Body of pancreas (tissue), 4 donors: ENCODE results near the gene IFRD2.
A peak's percentile ranks its signal among the peaks of the same experiment; 100 is the strongest.

ENCODE experiments used
- POLR2A ChIP-seq, 3 donors: fragments of 450-650 bp; IDR thresholded peaks; one replicate each; pipeline ENCODE4 v1.6.1; 2016; ENCODE audit warnings: antibody characterized with exemption in 3 of 3, mild to moderate bottlenecking in 2 of 3
- TF ChIP-seq, protein P1 (sequence below), 7 experiments: fragments of 450-650 bp in 4 of 7; fragments of 200-600 bp in 3 of 7; sonication (generic) in 3 of 7; IDR thresholded peaks; one replicate each; pipeline ENCODE4 v1.5.1; 2016 to 2019; ENCODE audit warnings: antibody characterized with exemption in 7 of 7

DNA sequence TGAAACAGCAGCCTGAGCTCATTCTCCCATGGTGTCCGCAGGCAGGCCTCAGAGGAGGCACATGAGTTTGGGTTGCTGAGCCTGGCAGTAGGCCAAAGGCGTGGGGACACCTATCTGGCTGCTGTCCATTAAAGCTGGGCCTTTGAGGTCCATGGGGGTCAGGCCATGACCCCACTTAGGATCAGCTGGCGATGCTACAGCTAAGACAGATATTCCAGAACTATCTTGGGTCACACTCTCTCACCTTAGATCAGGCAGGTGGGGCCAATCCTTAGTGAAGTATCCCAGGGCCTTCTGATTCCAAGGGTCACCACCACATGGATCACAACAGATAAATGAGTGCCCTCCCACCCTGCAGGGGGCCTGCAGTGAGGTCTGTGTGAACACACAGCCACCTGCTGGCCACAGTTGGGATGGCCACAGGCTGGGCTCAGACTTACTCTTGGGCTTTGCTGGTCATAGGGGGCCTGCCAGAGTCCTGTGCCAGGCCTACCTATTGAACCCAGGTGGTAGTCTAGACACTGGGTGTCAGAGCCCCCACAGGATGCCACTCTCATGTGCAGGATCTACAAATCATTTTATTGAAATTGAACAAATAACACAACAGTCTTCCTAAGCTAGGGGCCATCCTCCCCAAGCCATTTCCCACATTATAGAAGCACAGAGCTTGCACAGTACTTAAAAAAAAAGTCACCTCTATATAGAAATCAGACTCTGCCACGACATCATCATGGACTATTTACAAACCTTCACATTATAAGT lies 32.3 kb upstream of the IFRD2 start:
- TF ChIP-seq, protein P1, sequence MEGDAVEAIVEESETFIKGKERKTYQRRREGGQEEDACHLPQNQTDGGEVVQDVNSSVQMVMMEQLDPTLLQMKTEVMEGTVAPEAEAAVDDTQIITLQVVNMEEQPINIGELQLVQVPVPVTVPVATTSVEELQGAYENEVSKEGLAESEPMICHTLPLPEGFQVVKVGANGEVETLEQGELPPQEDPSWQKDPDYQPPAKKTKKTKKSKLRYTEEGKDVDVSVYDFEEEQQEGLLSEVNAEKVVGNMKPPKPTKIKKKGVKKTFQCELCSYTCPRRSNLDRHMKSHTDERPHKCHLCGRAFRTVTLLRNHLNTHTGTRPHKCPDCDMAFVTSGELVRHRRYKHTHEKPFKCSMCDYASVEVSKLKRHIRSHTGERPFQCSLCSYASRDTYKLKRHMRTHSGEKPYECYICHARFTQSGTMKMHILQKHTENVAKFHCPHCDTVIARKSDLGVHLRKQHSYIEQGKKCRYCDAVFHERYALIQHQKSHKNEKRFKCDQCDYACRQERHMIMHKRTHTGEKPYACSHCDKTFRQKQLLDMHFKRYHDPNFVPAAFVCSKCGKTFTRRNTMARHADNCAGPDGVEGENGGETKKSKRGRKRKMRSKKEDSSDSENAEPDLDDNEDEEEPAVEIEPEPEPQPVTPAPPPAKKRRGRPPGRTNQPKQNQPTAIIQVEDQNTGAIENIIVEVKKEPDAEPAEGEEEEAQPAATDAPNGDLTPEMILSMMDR (IDR thresholded peaks at IDR 0.05) = peak; percentile 63 to 81 (median 71)
- TF ChIP-seq POLR2A (IDR thresholded peaks at IDR 0.05) = no peak
